ENCODE data around the gene CBLL1.

DNA sequence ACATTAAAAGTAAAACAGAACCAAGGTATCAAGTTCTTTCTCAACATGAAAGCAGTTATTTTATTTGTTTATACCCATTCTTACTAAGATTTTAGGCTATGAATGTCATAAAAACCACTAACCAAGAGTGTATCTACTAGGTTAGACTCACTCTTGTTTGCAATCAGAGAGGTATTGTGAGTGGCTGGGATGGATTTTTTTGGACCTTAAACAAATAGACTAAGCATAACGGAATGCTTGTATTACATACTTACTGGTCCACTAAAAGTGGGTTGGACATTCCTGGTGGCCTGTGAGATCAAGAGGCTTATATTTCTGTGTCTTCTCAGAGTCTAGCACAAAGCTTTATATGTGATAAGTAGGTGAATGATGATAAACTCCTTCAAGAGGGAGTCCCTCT is 32.6 kb upstream of the CBLL1 start:
- TF ChIP-seq CBX2 (IDR thresholded peaks at IDR 0.05; ENCODE audit: borderline replicate concordance, low read depth), result no peak
- TF ChIP-seq, protein P1, sequence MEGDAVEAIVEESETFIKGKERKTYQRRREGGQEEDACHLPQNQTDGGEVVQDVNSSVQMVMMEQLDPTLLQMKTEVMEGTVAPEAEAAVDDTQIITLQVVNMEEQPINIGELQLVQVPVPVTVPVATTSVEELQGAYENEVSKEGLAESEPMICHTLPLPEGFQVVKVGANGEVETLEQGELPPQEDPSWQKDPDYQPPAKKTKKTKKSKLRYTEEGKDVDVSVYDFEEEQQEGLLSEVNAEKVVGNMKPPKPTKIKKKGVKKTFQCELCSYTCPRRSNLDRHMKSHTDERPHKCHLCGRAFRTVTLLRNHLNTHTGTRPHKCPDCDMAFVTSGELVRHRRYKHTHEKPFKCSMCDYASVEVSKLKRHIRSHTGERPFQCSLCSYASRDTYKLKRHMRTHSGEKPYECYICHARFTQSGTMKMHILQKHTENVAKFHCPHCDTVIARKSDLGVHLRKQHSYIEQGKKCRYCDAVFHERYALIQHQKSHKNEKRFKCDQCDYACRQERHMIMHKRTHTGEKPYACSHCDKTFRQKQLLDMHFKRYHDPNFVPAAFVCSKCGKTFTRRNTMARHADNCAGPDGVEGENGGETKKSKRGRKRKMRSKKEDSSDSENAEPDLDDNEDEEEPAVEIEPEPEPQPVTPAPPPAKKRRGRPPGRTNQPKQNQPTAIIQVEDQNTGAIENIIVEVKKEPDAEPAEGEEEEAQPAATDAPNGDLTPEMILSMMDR (IDR thresholded peaks at IDR 0.05), result no peak
- no peak for TF ChIP-seq KDM1A (IDR thresholded peaks at IDR 0.05; ENCODE audit: low read depth)
- no peak for TF ChIP-seq CHD4 (IDR thresholded peaks at IDR 0.05; ENCODE audit: borderline replicate concordance)
